WTC11 (cell line): ENCODE results near the gene BUD13.

Experiments used
- ATF6 ChIP-seq: sonication (generic); formaldehyde crosslinking; IDR thresholded peaks from 2 replicates; pipeline ENCODE4 v1.8.1; 2023; ENCODE audit warnings: mild to moderate bottlenecking, missing genetic modification reagents
- CREM ChIP-seq: sonication (generic); formaldehyde crosslinking; IDR thresholded peaks from 2 replicates; pipeline ENCODE4 v1.8.1; 2022; ENCODE audit warnings: mild to moderate bottlenecking, missing genetic modification reagents, moderate library complexity
- CTCF ChIP-seq: fragments of 200-600 bp; IDR thresholded peaks from 2 replicates; pipeline ENCODE4 v1.8.0; 2022; ENCODE audit warnings: antibody characterized with exemption
- ELF4 ChIP-seq: sonication (generic); formaldehyde crosslinking; IDR thresholded peaks from 2 replicates; pipeline ENCODE4 v1.8.1; 2022; ENCODE audit warnings: low read depth, mild to moderate bottlenecking, moderate library complexity, missing genetic modification reagents
- FOXP1 ChIP-seq: sonication (generic); formaldehyde crosslinking; IDR thresholded peaks from 2 replicates; pipeline ENCODE4 v1.8.0; 2022; ENCODE audit warnings: missing genetic modification reagents, mild to moderate bottlenecking, moderate library complexity, borderline replicate concordance
- KAT7 ChIP-seq: sonication (generic); formaldehyde crosslinking; IDR thresholded peaks from 2 replicates; pipeline ENCODE4 v1.8.1; 2023; ENCODE audit warnings: missing genetic modification reagents, mild to moderate bottlenecking, borderline replicate concordance
- MAX ChIP-seq: sonication (generic); formaldehyde crosslinking; IDR thresholded peaks from 2 replicates; pipeline ENCODE4 v1.8.0; 2022; ENCODE audit warnings: mild to moderate bottlenecking, missing genetic modification reagents
- NFE2L1 ChIP-seq: sonication (generic); formaldehyde crosslinking; IDR thresholded peaks from 2 replicates; pipeline ENCODE4 v1.8.1; 2023; ENCODE audit warnings: missing genetic modification reagents
- SMAD3 ChIP-seq: sonication (generic); formaldehyde crosslinking; IDR thresholded peaks from 2 replicates; pipeline ENCODE4 v1.8.0; 2022; ENCODE audit warnings: missing genetic modification reagents, mild to moderate bottlenecking, borderline replicate concordance
- TEAD4 ChIP-seq: sonication (generic); formaldehyde crosslinking; IDR thresholded peaks from 2 replicates; pipeline ENCODE4 v1.8.0; 2022; ENCODE audit warnings: mild to moderate bottlenecking, missing genetic modification reagents
- TP53 ChIP-seq: sonication (generic); formaldehyde crosslinking; IDR thresholded peaks from 2 replicates; pipeline ENCODE4 v1.8.1; 2023; ENCODE audit warnings: mild to moderate bottlenecking, missing genetic modification reagents
- USF2 ChIP-seq: sonication (generic); formaldehyde crosslinking; IDR thresholded peaks from 2 replicates; pipeline ENCODE4 v1.8.1; 2023; ENCODE audit warnings: mild to moderate bottlenecking, missing genetic modification reagents, moderate library complexity
- ZNF263 ChIP-seq: sonication (generic); formaldehyde crosslinking; IDR thresholded peaks from 2 replicates; pipeline ENCODE4 v1.8.1; 2022; ENCODE audit warnings: low read depth, mild to moderate bottlenecking, moderate library complexity, missing genetic modification reagents

- no peak for TF ChIP-seq KAT7
- no peak for TF ChIP-seq TEAD4 (CRISPR knock-in tag)
- TF ChIP-seq ATF6, result no peak
- no peak for TF ChIP-seq ELF4 (CRISPR knock-in tag)
- no peak for TF ChIP-seq FOXP1 (CRISPR knock-in tag)
- TF ChIP-seq CTCF, result no peak
- no peak for TF ChIP-seq SMAD3 (CRISPR knock-in tag)
- no peak for TF ChIP-seq TP53 (CRISPR knock-in tag)
- no peak for TF ChIP-seq CREM
- no peak for TF ChIP-seq USF2 (CRISPR knock-in tag)
- no peak for TF ChIP-seq NFE2L1 (CRISPR knock-in tag)
- no peak for TF ChIP-seq MAX (CRISPR knock-in tag)
- no peak for TF ChIP-seq ZNF263 (CRISPR knock-in tag)
Measured at GRCh38 chr11:116731097-116731761, 41.6 kb downstream of the BUD13 start.
